Ectodermal cell (in vitro differentiated cells): Measurements from ENCODE around the gene QARS1.

Experiments
- H3K27ac ChIP-seq: 2 replicates; pipeline ENCODE4 v1.7.0; 2013; ENCODE audit warnings: mild to moderate bottlenecking, low read depth, low read length; ENCODE audit not compliant: insufficient read depth, poor library complexity, severe bottlenecking
- H3K27me3 ChIP-seq: 2 replicates; pipeline ENCODE4 v1.7.0; 2013; ENCODE audit warnings: mild to moderate bottlenecking, low read length; ENCODE audit not compliant: insufficient read depth, control insufficient read depth, poor library complexity, severe bottlenecking
- H3K36me3 ChIP-seq: one replicate; pipeline ENCODE4 v1.7.0; 2013; ENCODE audit warnings: low read length; ENCODE audit not compliant: control insufficient read depth, insufficient read depth
- H3K4me1 ChIP-seq: one replicate; pipeline ENCODE4 v1.7.0; 2013; ENCODE audit warnings: low read length; ENCODE audit not compliant: control insufficient read depth, insufficient read depth
- H3K4me3 ChIP-seq: 2 replicates; pipeline ENCODE4 v1.7.0; 2013; ENCODE audit warnings: low read depth, low read length, control low read depth; ENCODE audit not compliant: insufficient read depth
- H3K9me3 ChIP-seq: 2 replicates; pipeline ENCODE4 v1.7.0; 2013; ENCODE audit warnings: mild to moderate bottlenecking, low read length, moderate library complexity; ENCODE audit not compliant: control insufficient read depth
- WGBS, 2 experiments: methylation state at CpG; one replicate each; pipeline ENCODE4 v1.1.7; 2013; ENCODE audit warnings: missing lambda C conversion rate in 2 of 2; 5-methylcytosine and 5-hydroxymethylcytosine counted together

Gene QARS1

DNA sequence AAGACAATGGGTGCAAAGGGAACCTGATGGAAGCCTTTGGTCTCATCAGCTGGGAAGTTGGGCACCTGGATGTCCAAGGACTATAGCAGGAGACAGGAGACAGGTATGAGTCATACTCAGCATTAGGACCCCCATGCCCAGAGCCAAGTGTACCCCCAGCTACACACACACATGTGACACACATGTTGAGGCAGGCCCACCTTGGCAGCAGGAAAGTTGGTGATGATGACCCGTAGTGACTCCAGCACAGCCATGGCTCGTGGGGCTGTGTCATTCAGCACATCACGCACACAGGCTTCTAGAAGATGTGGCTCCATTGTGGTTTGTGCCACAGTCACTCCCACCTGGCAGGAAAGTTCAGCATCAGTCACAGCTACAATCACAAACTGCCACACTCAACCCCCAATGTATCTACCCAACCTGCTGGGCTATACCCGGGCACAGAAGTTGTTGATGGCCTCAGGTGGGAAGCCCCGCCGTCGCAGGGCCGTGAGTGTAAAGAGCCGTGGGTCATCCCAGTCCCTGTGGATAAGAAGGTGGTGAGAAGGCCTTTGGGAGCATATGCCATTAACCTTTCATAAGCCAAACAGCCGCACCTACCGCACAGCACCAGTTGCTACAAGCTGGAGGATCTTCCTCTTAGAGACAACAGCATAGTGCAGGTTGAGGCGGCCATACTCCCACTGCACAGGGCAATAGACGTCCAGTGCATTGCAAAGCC is 5.5 kb downstream of the QARS1 start:
- peaks cover 51% of the 10 kb centered on the region for H3K36me3 ChIP-seq
- H3K27ac ChIP-seq, result no peak overlapping the region
- no peaks in the 10 kb centered on the region for H3K27me3 ChIP-seq
- H3K9me3 ChIP-seq, result no peaks in the 10 kb centered on the region
- 96% methylated on average over 13 of the region's 13 CpGs for WGBS, 2 experiments
- H3K4me1 ChIP-seq, result peaks cover 6% of the 10 kb centered on the region
- H3K4me3 ChIP-seq, result no peak overlapping the region

DNA sequence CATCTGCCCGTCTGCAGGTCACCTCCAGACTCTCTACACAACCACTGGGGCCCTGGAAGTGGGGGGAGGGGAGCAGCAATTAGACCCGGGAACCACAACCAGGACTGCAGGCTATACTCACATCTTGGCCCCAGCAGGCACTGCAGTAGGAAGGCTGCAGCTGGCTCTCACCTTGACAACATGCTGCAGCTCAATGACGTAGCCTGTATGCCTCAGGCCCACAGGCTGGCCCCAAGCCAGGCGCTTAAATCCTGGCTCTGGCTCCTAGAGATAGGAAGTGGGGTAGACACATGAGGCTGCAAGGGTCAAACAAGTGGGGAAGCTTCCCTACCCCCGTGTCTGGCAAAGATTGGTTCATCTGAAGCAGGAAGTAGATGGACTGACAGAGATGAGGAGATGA is 6.1 kb downstream of the QARS1 start:
- Histone ChIP-seq H3K4me3 (no peak overlapping the region), H3K4me1 (peaks cover under 1% of the 10 kb centered on the region), H3K36me3 (peaks cover 51% of the 10 kb centered on the region), H3K9me3 (no peaks in the 10 kb centered on the region), H3K27me3 (no peaks in the 10 kb centered on the region), H3K27ac (no peak overlapping the region)
- 92 to 96% methylated on average over 5 of the region's 5 CpGs for WGBS, 2 experiments

- no peaks in the 10 kb centered on the region for H3K4me1 ChIP-seq
- peaks cover 23% of the 10 kb centered on the region for H3K36me3 ChIP-seq
- peak within 1 kb of the TSS; percentile 99 for H3K4me3 ChIP-seq
- no peaks in the 10 kb centered on the region for H3K27me3 ChIP-seq
- peak within 1 kb of the TSS; percentile 99 for H3K27ac ChIP-seq
- WGBS, 2 experiments, result 0 to 1% methylated on average over 65 of the region's 65 CpGs
- H3K9me3 ChIP-seq, result no peaks in the 10 kb centered on the region
These were observed 10.4 kb downstream of the QARS1 start, which contains the start of gene QRICH1 for GRCh38 chr3:49093853-49094767. QRICH1 (minus strand) TSS chr3:49094071; CDS start chr3:49077017, 17,054 bp downstream.

- peak overlapping the region; percentile 99 for H3K4me3 ChIP-seq
- 0% methylated on average over 85 to 86 of the region's 86 CpGs for WGBS, 2 experiments
- no peaks in the 10 kb centered on the region for H3K9me3 ChIP-seq
- peak overlapping the region; percentile 99 for H3K27ac ChIP-seq
- H3K4me1 ChIP-seq, result no peaks in the 10 kb centered on the region
- H3K36me3 ChIP-seq, result peaks cover 14% of the 10 kb centered on the region
- no peaks in the 10 kb centered on the region for H3K27me3 ChIP-seq
These were observed 11.4 kb downstream of the QARS1 start for GRCh38 chr3:49092938-49093852.

DNA sequence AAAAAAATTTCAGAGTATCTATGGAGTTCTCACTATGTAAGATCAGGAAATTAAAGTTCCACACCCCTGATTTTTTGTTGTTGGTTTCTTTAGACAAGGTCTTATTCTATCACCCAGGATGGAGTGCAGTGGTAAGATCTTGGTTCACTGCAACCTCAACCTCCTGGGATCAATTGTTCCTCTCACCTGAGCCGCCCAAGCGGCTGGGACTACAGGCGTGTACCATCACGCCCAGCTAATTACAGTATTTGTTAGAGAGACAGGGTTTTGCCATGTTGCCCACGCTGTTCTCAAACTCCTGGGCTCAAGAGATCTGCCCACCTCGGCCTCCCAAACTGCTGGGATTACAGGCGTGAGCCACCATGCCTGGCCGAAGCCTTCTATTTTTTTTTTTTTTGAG is 23.1 kb downstream of the QARS1 start:
- Histone ChIP-seq H3K4me3 (no peak overlapping the region), H3K27me3 (no peaks in the 10 kb centered on the region), H3K36me3 (peaks cover 4% of the 10 kb centered on the region), H3K9me3 (no peaks in the 10 kb centered on the region), H3K4me1 (no peaks in the 10 kb centered on the region), H3K27ac (no peak overlapping the region)
- 93% methylated on average over 8 of the region's 8 CpGs for WGBS, 2 experiments

- Histone ChIP-seq H3K27me3 (no peaks in the 10 kb centered on the region), H3K4me3 (no peak overlapping the region), H3K36me3 (peaks cover 24% of the 10 kb centered on the region), H3K9me3 (no peaks in the 10 kb centered on the region), H3K4me1 (no peaks in the 10 kb centered on the region), H3K27ac (no peak overlapping the region)
- whole genome bisulfite sequencing, 2 experiments, result 94 to 96% methylated on average over 2 of the region's 2 CpGs
These were observed 25.3 kb downstream of the QARS1 start for GRCh38 chr3:49079270-49079669.

DNA sequence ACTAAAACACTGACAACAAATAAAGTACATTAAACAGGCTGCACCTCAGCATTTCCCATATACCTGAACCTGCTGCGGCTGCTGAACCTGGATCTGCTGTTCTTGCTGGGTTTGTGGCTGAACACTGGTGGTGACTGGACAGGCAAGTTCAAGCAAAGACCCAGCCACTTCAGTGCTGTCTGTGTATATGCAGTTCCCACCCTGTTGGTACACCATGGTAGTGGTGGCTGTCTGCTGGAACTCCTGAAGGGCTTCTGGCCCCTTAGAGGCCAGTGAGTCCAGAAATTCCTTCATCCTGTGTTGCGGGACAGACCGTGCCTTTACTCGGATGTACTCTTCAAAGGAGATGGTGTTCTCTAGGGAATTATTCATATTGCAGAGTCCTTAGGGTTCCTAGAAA is 27.9 kb downstream of the QARS1 start:
- Histone ChIP-seq H3K27ac (no peak overlapping the region), H3K4me3 (no peak overlapping the region), H3K4me1 (no peaks in the 10 kb centered on the region), H3K27me3 (no peaks in the 10 kb centered on the region), H3K36me3 (peaks cover 49% of the 10 kb centered on the region), H3K9me3 (no peaks in the 10 kb centered on the region)
- 97 to 98% methylated on average over 4 of the region's 4 CpGs for WGBS, 2 experiments

DNA sequence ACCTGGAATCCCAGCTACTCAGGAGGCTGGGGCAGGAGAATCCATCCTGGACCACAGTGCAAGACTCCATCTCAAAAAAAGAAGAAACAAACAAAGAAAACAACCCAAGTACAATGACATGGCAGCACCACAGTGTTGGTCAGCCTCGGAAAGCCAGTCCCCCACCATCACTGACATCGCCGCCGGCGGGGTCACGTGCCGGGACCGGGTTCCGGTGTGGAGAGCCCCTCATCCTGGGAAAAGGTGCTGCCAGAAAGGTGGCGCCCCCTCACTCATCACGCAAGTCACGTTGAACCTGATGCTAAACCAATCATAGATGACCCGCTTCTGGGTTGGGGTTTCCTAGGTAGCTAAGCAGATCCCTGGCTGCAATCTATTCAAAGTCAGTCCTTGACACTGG is 28.4 kb downstream of the QARS1 start:
- H3K36me3 ChIP-seq, result peaks cover 54% of the 10 kb centered on the region
- WGBS, 2 experiments, result 95 to 97% methylated on average over 13 of the region's 13 CpGs

DNA sequence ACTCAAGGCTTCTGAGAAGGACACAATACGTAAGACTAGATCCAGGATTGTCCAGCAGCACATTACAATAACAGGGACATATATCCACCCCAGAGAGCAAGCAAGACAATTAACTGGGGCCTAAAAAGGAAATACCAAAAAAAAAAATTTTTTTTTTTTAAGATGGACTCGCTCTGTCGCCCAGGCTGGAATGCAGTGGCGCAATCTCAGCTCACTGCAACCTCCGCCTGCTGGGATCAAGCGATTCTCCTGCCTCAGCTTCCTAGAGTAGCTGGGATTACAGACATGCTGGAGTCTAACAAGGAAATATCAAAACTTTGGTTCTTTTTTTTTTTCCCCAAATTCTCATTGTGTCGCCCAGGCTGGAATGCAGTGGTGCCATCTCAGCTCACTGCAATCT is 46.5 kb downstream of the QARS1 start:
- WGBS, 2 experiments, result 94 to 96% methylated on average over 7 of the region's 7 CpGs

More for the DNA sequence above, 28.4 kb downstream of the QARS1 start:
- Histone ChIP-seq H3K4me1 (no peaks in the 10 kb centered on the region), H3K27me3 (no peaks in the 10 kb centered on the region), H3K4me3 (no peak overlapping the region), H3K9me3 (no peaks in the 10 kb centered on the region), H3K27ac (no peak overlapping the region)

More for the DNA sequence above, 46.5 kb downstream of the QARS1 start:
- peaks cover 35% of the 10 kb centered on the region for H3K36me3 ChIP-seq
- H3K27me3 ChIP-seq, result no peaks in the 10 kb centered on the region
- H3K4me1 ChIP-seq, result no peaks in the 10 kb centered on the region
- no peak overlapping the region for H3K4me3 ChIP-seq
- H3K9me3 ChIP-seq, result no peaks in the 10 kb centered on the region
- no peak overlapping the region for H3K27ac ChIP-seq
